WTC11 (cell line): ENCODE data around the gene SNX8.

Experiments
- ESRRA ChIP-seq: sonication (generic); formaldehyde crosslinking; IDR thresholded peaks from 2 replicates; pipeline ENCODE4 v1.8.1; 2022; ENCODE audit warnings: mild to moderate bottlenecking, missing genetic modification reagents, borderline replicate concordance
- TEAD4 ChIP-seq: sonication (generic); formaldehyde crosslinking; IDR thresholded peaks from 2 replicates; pipeline ENCODE4 v1.8.0; 2022; ENCODE audit warnings: mild to moderate bottlenecking, missing genetic modification reagents
- TF ChIP-seq, protein P1 (sequence below): fragments of 200-600 bp; IDR thresholded peaks from 2 replicates; pipeline ENCODE4 v1.8.0; 2022; ENCODE audit warnings: antibody characterized with exemption
- TF ChIP-seq, protein P2 (sequence below): sonication (generic); formaldehyde crosslinking; IDR thresholded peaks from 2 replicates; pipeline ENCODE4 v1.8.1; 2022; ENCODE audit warnings: mild to moderate bottlenecking, missing genetic modification reagents, moderate library complexity, borderline replicate concordance

DNA sequence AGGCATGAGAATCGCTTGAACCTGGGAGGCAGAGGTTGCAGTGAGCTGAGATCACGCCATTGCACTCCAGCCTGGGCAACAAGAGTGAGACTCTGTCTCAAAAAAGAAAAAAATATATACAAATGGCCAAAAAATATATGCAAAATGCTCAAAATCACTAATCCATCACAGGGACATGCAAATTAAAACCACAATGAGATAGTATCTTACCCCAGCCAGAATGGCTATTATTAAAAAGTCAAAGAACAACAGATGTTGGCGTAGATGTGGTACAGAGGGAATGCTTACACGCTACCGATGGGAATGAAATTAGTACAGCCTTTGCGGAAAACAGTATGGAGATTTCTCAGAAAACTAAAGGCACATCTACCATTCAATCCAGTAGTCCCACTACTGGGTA lies 17.4 kb downstream of the SNX8 start:
- TF ChIP-seq, protein P1, sequence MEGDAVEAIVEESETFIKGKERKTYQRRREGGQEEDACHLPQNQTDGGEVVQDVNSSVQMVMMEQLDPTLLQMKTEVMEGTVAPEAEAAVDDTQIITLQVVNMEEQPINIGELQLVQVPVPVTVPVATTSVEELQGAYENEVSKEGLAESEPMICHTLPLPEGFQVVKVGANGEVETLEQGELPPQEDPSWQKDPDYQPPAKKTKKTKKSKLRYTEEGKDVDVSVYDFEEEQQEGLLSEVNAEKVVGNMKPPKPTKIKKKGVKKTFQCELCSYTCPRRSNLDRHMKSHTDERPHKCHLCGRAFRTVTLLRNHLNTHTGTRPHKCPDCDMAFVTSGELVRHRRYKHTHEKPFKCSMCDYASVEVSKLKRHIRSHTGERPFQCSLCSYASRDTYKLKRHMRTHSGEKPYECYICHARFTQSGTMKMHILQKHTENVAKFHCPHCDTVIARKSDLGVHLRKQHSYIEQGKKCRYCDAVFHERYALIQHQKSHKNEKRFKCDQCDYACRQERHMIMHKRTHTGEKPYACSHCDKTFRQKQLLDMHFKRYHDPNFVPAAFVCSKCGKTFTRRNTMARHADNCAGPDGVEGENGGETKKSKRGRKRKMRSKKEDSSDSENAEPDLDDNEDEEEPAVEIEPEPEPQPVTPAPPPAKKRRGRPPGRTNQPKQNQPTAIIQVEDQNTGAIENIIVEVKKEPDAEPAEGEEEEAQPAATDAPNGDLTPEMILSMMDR, result no peak
- TF ChIP-seq ESRRA (no peak), TEAD4 (CRISPR knock-in tag) (no peak)
- TF ChIP-seq, protein P2, sequence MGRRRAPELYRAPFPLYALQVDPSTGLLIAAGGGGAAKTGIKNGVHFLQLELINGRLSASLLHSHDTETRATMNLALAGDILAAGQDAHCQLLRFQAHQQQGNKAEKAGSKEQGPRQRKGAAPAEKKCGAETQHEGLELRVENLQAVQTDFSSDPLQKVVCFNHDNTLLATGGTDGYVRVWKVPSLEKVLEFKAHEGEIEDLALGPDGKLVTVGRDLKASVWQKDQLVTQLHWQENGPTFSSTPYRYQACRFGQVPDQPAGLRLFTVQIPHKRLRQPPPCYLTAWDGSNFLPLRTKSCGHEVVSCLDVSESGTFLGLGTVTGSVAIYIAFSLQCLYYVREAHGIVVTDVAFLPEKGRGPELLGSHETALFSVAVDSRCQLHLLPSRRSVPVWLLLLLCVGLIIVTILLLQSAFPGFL (CRISPR knock-in tag), result no peak
